Measurements from ENCODE around the gene FFAR3. TPM values are rescaled to one million over a fixed set of nuclear protein-coding genes. Genes with fewer than 3 reads are reported as not detected.
"Not testable (repeated sequence)": the region's sequence is repeated elsewhere in the genome, so short reads cannot be mapped to it uniquely, and the experiment has no call there.

Gene FFAR3
- total RNA-seq, 2 donors from 2014 or later, result 0.27 TPM; not detected in 1

GRCh38 chr19:35377656-35378055 lies 19.4 kb downstream of the FFAR3 start:
- H3K36me3 ChIP-seq, result no peaks in the 10 kb centered on the region
- H3K9me3 ChIP-seq, result no peaks in the 10 kb centered on the region
- H3K4me3 ChIP-seq, result no peak overlapping the region
- no peaks in the 10 kb centered on the region for H3K27me3 ChIP-seq
- H3K4me1 ChIP-seq, result no peaks in the 10 kb centered on the region
- intact Hi-C loops (cut with DNase I), result no loop called here
- H3K27ac ChIP-seq, result no peak overlapping the region
- no peak for DNase-seq
- no peak overlapping the region for H3K9ac ChIP-seq (ENCODE audit: low read depth in 2 of 2, low read length in 2 of 2)
- no peak for TF ChIP-seq CTCF (IDR thresholded peaks at IDR 0.05)

- no peak for DNase-seq
- no peaks in the 10 kb centered on the region for H3K4me1 ChIP-seq
- H3K9me3 ChIP-seq, result no peaks in the 10 kb centered on the region
- no peak overlapping the region for H3K27ac ChIP-seq
- no peaks in the 10 kb centered on the region for H3K27me3 ChIP-seq
- no peak overlapping the region for H3K9ac ChIP-seq (ENCODE audit: low read depth in 2 of 2, low read length in 2 of 2)
- no peak for TF ChIP-seq CTCF (IDR thresholded peaks at IDR 0.05)
- no peaks in the 10 kb centered on the region for H3K36me3 ChIP-seq
- no peak overlapping the region for H3K4me3 ChIP-seq
- intact Hi-C loops (cut with DNase I), result no loop called here
These were observed 20.1 kb downstream of the FFAR3 start for GRCh38 chr19:35378356-35378755.

GRCh38 chr19:35379545-35379944 lies 21.3 kb downstream of the FFAR3 start:
- not testable (repeated sequence) for H3K9ac ChIP-seq (ENCODE audit: low read depth in 2 of 2, low read length in 2 of 2); H3K4me1 ChIP-seq; H3K27ac ChIP-seq

GRCh38 chr19:35379992-35380391 lies 21.7 kb downstream of the FFAR3 start:
- DNase-seq, result no peak
- TF ChIP-seq CTCF (IDR thresholded peaks at IDR 0.05), result no peak
- Histone ChIP-seq H3K36me3 (no peaks in the 10 kb centered on the region), H3K27me3 (no peaks in the 10 kb centered on the region), H3K9me3 (no peaks in the 10 kb centered on the region), H3K27ac (no peak overlapping the region), H3K9ac (ENCODE audit: low read depth in 2 of 2, low read length in 2 of 2) (no peak overlapping the region), H3K4me1 (no peaks in the 10 kb centered on the region), H3K4me3 (no peak overlapping the region)
- intact Hi-C loops (cut with DNase I), result no loop called here

More at GRCh38 chr19:35379545-35379944, 21.3 kb downstream of the FFAR3 start:
- H3K9me3 ChIP-seq; H3K36me3 ChIP-seq; H3K27me3 ChIP-seq; DNase-seq; H3K4me3 ChIP-seq; intact Hi-C loops (cut with DNase I): not testable (repeated sequence)

- intact Hi-C loops (cut with DNase I), result no loop called here
- DNase-seq, result no peak
These were observed 22.3 kb downstream of the FFAR3 start for GRCh38 chr19:35380450-35381124.

More at GRCh38 chr19:35380450-35381124, 22.3 kb downstream of the FFAR3 start:
- H3K27me3 ChIP-seq, result no peaks in the 10 kb centered on the region
- no peak overlapping the region for H3K4me3 ChIP-seq
- H3K9ac ChIP-seq (ENCODE audit: low read depth in 2 of 2, low read length in 2 of 2), result no peak overlapping the region
- H3K9me3 ChIP-seq, result no peaks in the 10 kb centered on the region
- H3K4me1 ChIP-seq, result no peaks in the 10 kb centered on the region
- no peak for TF ChIP-seq CTCF (IDR thresholded peaks at IDR 0.05)
- H3K36me3 ChIP-seq, result no peaks in the 10 kb centered on the region
- no peak overlapping the region for H3K27ac ChIP-seq

Measured in colonic mucosa (tissue), 4 donors.